ENCODE measurements around the gene ING2. TPM values are rescaled to one million over a fixed set of nuclear protein-coding genes. Genes with fewer than 3 reads are reported as not detected.

Gene ING2
- total RNA-seq, 1 experiment from 2014 or later: 15.3 TPM

- POLR2A ChIA-PET: no interaction called here
Measured at GRCh38 chr4:183544109-183544508, 39.3 kb downstream of the ING2 start.

DNA sequence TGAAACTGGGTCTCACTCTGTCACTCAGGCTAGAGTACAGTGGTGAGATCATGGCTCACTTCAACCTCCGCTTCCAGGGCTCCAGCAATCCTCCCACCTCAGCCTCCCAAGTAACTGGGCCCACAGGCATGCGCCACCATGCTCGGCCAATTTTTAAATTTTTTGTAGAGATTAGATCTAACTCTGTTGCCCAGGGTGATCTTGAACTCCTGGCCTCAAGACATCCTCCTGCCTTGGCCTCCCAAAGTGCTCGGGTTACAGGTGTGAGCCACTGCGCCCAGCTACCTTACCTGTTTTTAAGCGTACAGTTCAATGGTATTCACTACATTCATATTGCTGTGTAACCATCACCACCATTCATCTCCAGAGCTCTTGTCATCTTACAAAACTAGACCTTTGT is 41.5 kb downstream of the ING2 start:
- Mint-ChIP-seq H3K36me3 (ENCODE audit: insufficient read depth, unreplicated experiment) (no peaks in the 10 kb centered on the region), H3K27ac (ENCODE audit: unreplicated experiment) (no peak overlapping the region), H3K27me3 (ENCODE audit: insufficient read depth, unreplicated experiment) (peaks cover 12% of the 10 kb centered on the region), H3K4me1 (ENCODE audit: low read depth, unreplicated experiment) (no peaks in the 10 kb centered on the region), H3K4me3 (ENCODE audit: unreplicated experiment) (no peak overlapping the region), H3K9me3 (ENCODE audit: unreplicated experiment) (peaks cover 22% of the 10 kb centered on the region)
- Histone ChIP-seq H3K27me3 (replicated peaks; ENCODE audit: control insufficient read depth, insufficient read depth, low read length) (no peaks in the 10 kb centered on the region), H3K4me3 (ENCODE audit: low read depth, low read length) (no peak overlapping the region), H3K4me1 (no peaks in the 10 kb centered on the region), H3K9me3 (peaks cover 11% of the 10 kb centered on the region), H3K36me3 (ENCODE audit: control insufficient read depth, insufficient read depth, low read length) (no peaks in the 10 kb centered on the region)
- TF ChIP-seq, protein P1, sequence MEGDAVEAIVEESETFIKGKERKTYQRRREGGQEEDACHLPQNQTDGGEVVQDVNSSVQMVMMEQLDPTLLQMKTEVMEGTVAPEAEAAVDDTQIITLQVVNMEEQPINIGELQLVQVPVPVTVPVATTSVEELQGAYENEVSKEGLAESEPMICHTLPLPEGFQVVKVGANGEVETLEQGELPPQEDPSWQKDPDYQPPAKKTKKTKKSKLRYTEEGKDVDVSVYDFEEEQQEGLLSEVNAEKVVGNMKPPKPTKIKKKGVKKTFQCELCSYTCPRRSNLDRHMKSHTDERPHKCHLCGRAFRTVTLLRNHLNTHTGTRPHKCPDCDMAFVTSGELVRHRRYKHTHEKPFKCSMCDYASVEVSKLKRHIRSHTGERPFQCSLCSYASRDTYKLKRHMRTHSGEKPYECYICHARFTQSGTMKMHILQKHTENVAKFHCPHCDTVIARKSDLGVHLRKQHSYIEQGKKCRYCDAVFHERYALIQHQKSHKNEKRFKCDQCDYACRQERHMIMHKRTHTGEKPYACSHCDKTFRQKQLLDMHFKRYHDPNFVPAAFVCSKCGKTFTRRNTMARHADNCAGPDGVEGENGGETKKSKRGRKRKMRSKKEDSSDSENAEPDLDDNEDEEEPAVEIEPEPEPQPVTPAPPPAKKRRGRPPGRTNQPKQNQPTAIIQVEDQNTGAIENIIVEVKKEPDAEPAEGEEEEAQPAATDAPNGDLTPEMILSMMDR (IDR thresholded peaks at IDR 0.05; ENCODE audit: insufficient read depth in 1 of 2, low read depth in 1 of 2, low read length in 1 of 2, severe bottlenecking in 1 of 2, unreplicated experiment in 1 of 2): no peak
- POLR2A ChIA-PET: no interaction called here
- intact Hi-C loops (cut with micrococcal nuclease; ENCODE audit: unreplicated experiment): no loop called here
- DNase-seq: no peak
- no TSS peak for BruUV-seq (replicated peaks)
- CTCF ChIA-PET: no interaction called here

More at GRCh38 chr4:183544109-183544508, 39.3 kb downstream of the ING2 start:
- Mint-ChIP-seq H3K27ac (ENCODE audit: unreplicated experiment) (no peak overlapping the region), H3K4me3 (ENCODE audit: unreplicated experiment) (no peak overlapping the region), H3K9me3 (ENCODE audit: unreplicated experiment) (peaks cover 12% of the 10 kb centered on the region), H3K36me3 (ENCODE audit: insufficient read depth, unreplicated experiment) (no peaks in the 10 kb centered on the region), H3K27me3 (ENCODE audit: insufficient read depth, unreplicated experiment) (peaks cover 9% of the 10 kb centered on the region), H3K4me1 (ENCODE audit: low read depth, unreplicated experiment) (no peaks in the 10 kb centered on the region)
- no peaks in the 10 kb centered on the region for H3K4me1 ChIP-seq
- CTCF ChIA-PET: no interaction called here
- no peaks in the 10 kb centered on the region for H3K36me3 ChIP-seq (ENCODE audit: control insufficient read depth, insufficient read depth, low read length)
- peaks cover 11% of the 10 kb centered on the region for H3K9me3 ChIP-seq
- H3K4me3 ChIP-seq (ENCODE audit: low read depth, low read length): no peak overlapping the region
- no peaks in the 10 kb centered on the region for H3K27me3 ChIP-seq (replicated peaks; ENCODE audit: control insufficient read depth, insufficient read depth, low read length)
- TF ChIP-seq, protein P1 (IDR thresholded peaks at IDR 0.05; ENCODE audit: insufficient read depth in 1 of 2, low read depth in 1 of 2, low read length in 1 of 2, severe bottlenecking in 1 of 2, unreplicated experiment in 1 of 2): no peak
- BruUV-seq (replicated peaks): no TSS peak
- DNase-seq: no peak
- intact Hi-C loops (cut with micrococcal nuclease; ENCODE audit: unreplicated experiment): no loop called here

- intact Hi-C loops (cut with micrococcal nuclease; ENCODE audit: unreplicated experiment): no loop called here
- Mint-ChIP-seq H3K27me3 (ENCODE audit: insufficient read depth, unreplicated experiment) (peaks cover 12% of the 10 kb centered on the region), H3K27ac (ENCODE audit: unreplicated experiment) (no peak overlapping the region), H3K9me3 (ENCODE audit: unreplicated experiment) (peaks cover 32% of the 10 kb centered on the region), H3K4me1 (ENCODE audit: low read depth, unreplicated experiment) (no peaks in the 10 kb centered on the region), H3K36me3 (ENCODE audit: insufficient read depth, unreplicated experiment) (peaks cover 6% of the 10 kb centered on the region), H3K4me3 (ENCODE audit: unreplicated experiment) (no peak overlapping the region)
- BruUV-seq (replicated peaks): no TSS peak
- ChIA-PET POLR2A (no interaction called here), CTCF (no interaction called here)
- TF ChIP-seq, protein P1 (IDR thresholded peaks at IDR 0.05; ENCODE audit: insufficient read depth in 1 of 2, low read depth in 1 of 2, low read length in 1 of 2, severe bottlenecking in 1 of 2, unreplicated experiment in 1 of 2): no peak
- no peaks in the 10 kb centered on the region for H3K27me3 ChIP-seq (replicated peaks; ENCODE audit: control insufficient read depth, insufficient read depth, low read length)
- peaks cover 11% of the 10 kb centered on the region for H3K9me3 ChIP-seq
- H3K4me1 ChIP-seq: no peaks in the 10 kb centered on the region
- H3K4me3 ChIP-seq (ENCODE audit: low read depth, low read length): no peak overlapping the region
- no peaks in the 10 kb centered on the region for H3K36me3 ChIP-seq (ENCODE audit: control insufficient read depth, insufficient read depth, low read length)
- no peak for DNase-seq
Measured at GRCh38 chr4:183548306-183548705, 43.4 kb downstream of the ING2 start.
